Measurements from ENCODE around the gene DUSP8.

GRCh38 chr11:1541474-1542204 is 30.4 kb downstream of the DUSP8 start:
- TF ChIP-seq CTCF (IDR thresholded peaks at IDR 0.05; ENCODE audit: insufficient read depth, low read length, poor library complexity, severe bottlenecking): no peak
- no peak for TF ChIP-seq EZH2phosphoT487 (conservative IDR thresholded peaks at IDR 0.05; ENCODE audit: low read length)

All from SU-DHL-6 (cell line).